HuH-7.5 (cell line): ENCODE data around the gene SMAD6.

Experiments used
- DNase-seq: peaks from one replicate; pipeline ENCODE4 v3.0.0; 2011; ENCODE audit warnings: low spot score

Gene SMAD6

DNA sequence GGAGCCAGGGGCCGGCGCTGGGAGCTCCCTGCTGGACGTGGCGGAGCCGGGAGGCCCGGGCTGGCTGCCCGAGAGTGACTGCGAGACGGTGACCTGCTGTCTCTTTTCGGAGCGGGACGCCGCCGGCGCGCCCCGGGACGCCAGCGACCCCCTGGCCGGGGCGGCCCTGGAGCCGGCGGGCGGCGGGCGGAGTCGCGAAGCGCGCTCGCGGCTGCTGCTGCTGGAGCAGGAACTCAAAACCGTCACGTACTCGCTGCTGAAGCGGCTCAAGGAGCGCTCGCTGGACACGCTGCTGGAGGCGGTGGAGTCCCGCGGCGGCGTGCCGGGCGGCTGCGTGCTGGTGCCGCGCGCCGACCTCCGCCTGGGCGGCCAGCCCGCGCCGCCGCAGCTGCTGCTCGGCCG, 1.5 kb downstream of the SMAD6 start:
- DNase-seq = peak; percentile 65

DNA sequence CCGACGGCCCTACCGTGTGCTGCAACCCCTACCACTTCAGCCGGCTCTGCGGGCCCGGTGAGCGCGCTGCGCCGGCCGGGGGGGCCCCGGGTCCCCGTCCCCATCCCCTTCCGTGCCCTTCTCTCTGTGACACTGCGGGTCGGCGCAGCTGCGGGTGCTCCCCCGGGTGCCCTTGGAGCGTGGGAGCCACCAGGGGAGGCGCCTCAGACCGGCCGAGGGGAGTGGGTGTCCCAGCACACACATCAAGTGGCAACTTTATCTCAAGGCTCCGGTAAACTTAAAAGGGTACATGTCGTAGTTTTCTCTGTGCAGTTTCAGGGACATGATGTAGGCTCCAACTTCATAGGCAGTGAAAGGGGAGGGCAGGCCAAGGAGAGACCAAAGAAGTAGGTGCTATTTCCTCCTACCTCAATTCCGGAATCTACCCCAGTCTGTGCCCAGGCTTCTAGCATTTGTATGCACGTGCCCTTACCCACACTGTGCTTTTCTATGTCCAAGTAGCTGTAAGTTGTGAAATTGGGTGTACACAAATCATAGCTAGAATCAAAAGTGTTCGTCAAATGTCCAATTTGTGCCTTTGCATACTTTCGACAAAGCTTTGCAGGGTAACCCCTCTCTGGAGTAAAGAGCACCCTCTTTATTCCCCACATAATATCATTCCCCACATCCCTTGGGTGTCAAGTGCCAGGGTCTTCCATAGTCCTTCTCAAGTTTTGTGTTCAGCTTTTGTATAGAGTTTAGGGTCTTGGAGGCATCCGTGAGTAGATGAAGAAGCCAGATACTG, 2.2 kb downstream of the SMAD6 start:
- DNase-seq = peak; percentile 60

DNA sequence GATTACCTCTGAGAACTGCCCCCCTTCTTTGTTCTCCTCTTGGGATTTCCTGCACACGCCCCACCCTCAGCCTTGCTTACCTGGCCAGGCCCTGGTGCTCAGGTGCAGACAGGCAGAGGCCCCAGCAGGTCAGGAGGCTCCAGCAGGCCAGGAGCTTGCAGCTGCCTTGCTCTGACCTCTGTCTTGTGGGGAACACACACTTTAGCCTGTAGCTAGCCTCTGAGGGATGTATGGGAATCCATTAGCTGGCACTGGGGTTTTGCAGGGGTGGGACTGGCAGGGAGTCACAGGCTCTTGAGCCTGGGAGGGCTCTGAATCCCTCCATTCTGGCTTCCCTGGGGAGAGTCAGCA, 2.7 kb downstream of the SMAD6 start:
- DNase-seq = peak; percentile 61

DNA sequence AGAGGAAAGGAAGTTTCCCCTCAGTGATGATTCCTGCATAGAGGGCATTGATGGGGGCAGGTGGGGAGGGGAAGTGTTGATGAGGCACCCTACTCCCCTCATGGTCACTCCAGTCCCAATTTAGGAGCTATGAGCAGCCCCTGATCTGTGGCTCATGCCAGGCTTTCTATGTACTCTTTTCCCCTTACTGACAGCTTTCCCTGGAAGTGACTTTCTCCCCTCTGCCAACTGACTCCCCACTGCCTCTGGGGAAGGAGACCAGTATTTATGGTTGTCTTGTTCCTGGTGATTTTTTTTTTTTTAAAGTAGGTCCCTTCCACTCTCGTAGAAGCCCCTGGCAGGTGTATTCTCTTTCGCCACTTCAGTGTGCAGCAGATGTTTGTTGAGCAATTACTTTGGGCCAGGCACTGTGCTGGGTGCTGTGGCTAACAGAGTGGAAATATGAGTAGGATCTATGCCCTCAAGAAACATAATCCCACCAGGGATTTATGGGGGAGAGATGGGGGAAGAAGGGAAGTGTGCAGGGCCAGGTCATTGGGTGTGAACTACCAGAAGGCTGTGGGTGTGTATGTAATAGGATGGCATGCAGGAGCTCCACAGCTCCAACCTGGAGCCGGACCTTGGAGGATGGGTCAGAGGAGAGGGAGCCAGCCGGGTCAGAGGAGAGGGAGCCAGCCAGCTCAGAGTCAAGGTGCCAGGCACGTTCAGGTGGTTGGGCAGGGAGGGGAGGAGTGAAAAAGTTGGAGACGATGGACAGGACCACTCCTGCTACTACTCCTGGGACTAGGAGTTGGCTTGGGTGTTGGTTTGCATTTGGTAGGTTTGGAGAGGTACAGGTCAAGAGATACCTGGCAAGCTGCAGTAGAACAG, 3.5 kb downstream of the SMAD6 start:
- peak; percentile 41 for DNase-seq

DNA sequence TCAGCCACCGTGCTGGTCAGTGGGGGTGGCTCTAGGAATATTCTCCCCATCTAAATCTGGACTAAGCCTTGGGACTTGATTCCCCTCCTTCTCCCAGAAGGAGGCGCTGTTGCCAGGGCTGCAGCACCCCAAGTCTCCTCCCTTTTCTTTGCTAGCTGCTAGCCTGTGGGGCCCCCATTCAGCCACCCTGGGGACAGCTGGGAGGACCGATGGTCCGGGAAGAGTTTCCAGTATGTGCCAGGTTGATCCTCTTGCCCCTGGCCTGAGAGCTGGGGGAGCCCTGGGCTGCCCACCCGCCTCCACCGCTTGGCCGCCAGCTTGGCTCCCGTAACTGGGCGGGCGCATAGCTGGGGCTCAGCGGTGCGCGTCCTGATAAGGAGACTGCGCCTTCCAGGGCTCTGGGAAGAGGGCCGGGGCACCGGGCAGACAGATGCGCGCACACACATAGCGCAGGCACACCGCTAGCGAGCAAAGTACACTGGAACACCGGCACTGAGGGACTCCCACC, 4.2 kb downstream of the SMAD6 start:
- peak; percentile 51 for DNase-seq

DNA sequence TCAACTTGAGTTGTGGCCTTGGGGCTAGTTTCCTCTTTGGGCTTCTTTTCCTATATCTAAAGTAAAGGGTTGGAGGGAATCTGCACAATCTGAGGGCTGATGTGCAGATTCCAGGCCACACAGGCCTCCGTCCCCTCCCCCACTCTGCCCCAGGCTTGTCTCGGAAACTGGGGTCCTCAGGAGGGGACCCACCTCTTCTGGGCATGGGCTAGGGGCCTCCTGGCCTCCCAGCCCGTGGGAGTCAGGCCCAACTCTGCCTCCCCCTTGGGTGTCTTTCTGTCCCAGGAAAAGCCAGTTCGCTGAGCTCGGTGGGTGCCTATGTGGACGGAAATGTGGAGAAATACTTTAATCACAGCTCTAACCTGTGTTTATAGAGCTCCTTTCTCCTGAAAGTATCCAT, 4.8 kb downstream of the SMAD6 start:
- DNase-seq = no peak

DNA sequence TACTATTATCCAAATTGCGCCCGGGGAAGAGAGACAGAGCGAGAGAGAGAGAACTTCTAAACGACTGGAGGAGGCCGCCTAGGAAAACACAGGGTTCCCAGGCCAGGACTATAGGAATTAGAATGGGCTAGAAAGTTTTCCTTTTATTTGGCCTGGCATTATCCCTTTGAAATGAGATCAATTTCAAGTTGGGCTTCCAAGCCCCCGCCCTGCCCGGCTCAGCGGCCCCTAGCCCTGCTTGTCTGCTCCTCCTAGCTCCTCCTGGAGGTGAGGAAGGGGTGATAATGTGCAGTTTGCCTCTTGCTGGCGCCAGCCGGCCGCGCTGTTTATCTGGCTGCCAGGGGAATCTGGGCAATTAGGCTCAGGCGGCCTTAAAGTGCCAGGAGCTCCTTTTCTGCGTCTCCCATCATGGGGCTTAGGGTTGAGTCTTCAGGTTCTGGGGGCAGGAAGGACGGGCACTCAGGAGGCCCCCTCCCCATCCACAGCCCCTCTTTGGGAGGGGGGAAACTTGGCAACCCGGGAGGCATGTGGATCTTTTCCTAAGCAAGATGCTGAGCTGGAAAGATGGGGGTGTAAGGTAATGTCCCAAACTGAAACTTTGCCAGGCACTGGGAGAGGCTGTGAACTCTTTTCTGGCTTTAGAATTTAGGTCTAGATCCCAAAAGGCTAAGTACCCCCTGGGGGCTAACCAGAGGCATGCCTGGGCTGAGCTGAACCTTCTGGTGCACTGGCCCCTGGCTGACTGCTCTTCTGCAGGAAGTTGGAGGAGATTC, 5.5 kb downstream of the SMAD6 start:
- DNase-seq = peak; percentile 40

DNA sequence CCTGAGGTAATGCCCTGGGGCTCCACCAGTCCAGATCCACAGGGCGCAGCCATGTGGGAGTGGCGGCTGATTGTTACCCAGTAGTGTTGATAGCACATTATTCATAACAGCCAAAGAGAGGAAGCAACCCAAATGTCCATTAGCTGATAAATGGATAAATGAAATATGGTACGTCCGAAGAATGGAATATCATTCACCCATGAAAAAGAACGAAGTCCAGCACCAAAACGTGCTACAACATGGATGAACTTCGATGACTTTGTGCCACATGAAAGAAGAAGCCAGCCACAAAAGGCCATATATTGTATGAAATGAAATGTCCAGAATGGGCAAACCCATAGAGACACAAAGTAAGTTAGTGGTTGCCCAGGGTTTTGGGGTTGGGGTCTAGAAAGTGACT, 6.4 kb downstream of the SMAD6 start:
- no peak for DNase-seq

DNA sequence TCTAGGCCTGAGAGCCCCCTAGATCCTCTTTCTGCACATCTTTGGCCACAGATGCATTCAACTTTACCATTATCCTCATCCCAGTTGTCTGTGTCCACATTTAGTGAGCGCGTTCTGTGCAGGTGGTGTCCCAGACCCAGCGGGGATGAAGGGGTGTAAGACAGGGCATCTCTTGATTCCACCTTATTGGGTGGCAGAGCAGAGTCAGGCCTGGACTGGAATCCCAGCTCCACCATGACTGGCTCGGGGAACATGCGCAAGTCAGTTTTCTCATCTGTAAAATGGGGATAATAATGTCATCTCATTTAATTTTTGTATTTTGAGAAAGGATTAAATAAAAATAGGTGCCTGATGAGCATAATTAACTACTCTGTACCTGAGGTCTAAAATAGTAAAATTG, 7.8 kb downstream of the SMAD6 start:
- DNase-seq = no peak

DNA sequence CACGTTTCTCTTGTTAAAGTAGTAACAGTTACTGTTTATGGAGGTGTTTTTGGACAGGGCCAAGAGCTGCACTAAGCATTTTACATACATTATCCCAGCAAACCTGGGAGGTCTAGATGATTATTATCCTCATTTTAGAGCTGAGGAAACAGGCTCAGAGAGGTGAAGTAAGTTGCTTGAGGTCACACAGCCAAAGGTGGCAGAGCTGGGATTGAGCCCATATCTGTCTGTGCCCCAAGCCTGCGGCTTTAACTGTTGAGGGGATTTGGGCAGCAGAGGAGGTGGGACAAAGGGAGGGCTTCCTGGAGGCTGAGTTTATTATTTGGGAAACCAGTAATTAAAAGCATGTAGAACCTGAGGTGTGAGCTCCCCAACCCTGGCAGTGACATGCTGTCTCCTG, 9.2 kb downstream of the SMAD6 start:
- no peak for DNase-seq

DNA sequence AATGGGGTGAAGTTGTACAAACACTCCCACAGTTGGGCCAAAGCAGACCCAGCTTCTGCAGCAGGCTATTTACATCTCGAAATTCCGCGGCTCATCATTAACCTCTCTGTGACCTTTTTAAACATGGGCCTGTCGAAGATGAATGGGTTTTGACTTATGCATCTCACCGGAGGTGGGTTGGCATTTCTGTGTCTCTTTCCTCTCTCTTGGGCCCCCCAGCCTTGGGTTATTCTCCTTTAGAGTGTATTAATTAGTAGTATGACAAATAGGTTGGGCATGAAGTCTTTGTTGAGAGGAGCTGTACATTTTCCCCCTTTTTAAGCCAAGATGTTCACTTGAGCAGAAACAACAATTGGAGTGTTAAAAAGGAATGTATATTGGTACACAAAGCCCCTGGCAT, 9.8 kb downstream of the SMAD6 start:
- no peak for DNase-seq

DNA sequence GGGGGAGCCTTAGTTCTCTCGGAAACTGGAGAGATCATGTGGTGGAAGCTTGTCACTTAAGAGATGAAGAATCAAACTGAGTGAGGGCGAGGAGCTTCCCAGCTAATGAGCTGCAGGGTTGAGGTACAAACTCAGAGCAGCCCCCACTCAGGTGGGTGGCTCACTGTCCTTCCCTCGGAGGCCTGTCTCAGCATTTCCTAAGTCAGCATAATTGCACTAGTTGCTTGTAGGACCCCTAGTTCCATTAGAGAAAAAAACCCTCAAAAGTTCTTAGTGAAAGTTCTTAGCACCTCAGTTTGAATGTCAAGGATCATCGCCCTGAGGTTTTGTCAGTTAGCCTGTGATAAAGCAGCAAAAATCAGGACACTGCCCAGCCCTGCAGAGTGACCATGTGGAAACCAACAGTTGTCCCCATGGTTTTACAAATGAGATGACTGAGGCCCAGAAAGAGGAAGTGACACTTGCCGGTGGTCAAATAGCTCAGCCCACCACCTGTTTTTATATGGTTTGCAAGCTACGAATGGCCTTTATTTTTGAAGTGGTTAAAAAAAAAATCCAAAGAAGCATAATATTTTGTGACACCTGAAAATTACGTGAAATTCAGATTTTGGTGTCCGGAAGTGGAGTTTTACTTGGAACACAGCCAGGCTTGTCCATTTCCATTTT, 11.9 kb downstream of the SMAD6 start:
- DNase-seq = no peak

DNA sequence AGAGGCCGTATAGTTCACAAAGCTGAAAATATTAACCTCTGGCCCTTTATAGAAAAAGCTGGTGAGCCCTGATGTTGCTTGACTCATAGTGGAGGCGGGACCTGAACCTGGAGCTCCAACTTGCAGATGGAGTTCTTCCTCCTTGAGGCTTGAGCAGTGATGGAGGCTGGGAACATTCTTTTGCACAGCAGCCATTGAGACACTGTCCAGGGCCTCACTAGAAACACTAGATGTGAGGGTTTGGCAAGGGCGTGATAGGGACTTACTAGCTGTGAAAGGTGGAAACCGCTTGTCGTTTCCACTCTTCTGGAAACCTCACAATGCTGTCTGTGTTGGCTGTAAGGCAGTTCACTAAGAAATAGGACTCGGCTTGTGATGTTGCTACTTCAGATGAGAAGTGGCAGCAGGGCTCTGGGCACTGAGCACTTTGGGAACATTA, 12.5 kb downstream of the SMAD6 start:
- DNase-seq = no peak

DNA sequence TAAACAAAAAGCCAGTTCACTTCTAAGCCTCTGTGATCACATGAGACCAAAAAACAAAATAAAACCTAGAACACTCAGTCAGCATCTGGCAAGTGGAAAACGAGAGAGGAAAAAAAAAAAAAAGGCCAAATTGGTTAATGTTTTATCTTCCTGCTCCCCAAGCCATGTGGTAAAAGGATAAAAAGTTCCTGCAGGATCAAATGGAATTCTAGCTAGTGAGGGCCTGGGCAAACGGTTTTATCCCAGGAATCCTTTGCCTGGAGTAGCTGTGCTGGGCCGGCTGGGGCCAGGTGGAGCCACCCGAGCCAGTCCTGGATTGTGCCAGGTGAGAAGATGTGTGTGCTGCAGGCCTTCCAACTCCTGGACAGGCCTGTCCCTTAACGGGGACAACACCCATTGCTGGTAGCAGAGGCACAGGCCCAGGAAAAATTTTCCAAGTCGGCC, 13.2 kb downstream of the SMAD6 start:
- DNase-seq = no peak

DNA sequence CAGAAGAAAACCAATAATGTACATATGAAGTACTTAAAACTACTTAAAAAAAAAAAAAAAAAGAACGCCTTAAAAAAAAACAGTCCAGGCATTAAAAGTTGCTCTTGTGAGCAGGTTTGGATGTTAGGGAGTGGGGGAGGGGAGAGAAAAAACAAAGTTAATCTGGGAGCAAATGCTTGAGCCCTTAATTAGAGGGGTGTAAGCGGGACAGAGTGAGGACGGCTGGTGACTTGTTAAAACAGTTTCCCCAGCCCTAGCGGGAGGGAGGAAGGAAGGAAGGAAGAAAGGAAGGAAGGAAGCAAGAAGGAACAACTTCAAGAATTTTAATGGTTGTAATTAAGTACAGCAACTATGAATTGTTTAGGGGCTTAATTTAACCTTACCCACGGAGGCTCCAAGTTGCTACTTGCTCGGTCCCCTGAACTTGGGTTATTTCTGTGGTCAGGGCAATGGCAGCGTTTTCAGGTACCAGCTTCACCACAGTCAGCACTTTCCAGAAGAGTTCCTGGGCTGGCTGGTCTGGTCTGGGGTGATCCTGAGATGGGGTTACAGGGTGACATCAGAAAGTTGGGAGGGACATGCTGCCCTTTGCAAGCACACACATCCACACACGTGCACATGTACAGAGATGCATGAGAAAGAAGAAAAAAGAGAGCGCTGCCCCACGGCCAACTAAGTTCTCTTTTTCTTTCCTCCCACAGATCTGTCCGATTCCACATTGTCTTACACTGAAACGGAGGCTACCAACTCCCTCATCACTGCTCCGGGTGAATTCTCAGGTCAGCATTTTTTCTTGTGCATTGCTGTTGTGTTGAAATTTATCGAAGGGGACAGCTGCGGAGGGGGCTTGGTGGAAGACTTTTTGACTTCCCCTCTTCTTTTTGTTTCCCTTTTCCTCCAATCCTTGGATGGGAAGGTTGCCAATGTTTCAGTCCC, 14.0 kb downstream of the SMAD6 start:
- no peak for DNase-seq

DNA sequence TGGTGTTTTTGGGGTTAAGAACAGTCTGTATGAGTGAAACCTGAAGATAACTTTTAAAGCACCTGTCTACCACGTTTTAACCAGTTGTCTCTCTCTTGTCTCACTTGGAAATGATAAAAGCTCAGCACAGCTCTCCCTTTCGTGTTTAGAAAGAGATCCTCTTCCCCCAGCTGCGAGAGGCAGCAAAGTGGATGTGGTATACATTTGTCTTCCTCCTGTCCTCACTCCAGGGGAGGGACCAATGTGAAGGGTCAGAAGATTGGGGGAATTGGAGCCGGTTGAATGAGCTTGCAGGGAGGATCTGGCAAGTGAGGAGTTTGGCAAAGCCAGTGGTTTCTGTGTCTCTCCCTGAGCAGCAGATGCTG, 14.6 kb downstream of the SMAD6 start:
- DNase-seq = no peak

DNA sequence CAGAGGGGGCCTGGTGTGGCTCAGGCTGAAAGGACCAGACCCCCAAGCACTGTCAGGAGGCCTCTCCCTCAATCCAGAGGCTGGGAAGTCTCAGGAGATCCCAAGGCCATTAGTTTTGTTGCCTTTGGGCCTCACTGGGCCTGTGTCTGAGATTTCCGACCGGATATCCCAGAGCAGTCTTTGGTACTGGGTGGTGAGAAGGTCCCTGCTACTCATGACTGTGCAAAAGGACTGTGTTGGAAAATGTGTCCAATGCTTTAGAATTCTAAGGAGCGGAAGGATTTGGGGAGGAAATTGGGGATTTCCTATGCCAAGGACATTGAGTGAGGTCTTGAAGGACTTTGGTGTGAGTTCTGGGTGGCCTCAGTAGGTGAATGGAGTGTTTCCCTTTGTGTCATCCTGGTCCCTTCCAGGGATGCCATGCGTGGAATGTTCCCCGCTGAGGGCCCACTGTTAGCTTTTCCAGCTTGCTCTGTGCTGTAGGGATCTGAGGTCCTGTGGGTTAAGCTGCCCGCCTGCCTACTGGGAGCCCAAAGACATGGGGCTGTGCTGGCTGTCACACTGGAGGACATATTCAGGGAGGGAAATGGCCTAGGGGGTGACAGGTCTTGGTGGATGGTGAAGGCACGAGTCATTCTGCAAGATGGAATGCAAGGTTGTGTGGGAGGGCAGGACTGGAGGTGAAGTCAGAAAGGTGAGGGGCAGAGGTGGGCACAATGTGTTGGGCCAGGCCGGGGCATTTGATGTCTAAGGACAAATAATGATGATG, 16.4 kb downstream of the SMAD6 start:
- DNase-seq = no peak

DNA sequence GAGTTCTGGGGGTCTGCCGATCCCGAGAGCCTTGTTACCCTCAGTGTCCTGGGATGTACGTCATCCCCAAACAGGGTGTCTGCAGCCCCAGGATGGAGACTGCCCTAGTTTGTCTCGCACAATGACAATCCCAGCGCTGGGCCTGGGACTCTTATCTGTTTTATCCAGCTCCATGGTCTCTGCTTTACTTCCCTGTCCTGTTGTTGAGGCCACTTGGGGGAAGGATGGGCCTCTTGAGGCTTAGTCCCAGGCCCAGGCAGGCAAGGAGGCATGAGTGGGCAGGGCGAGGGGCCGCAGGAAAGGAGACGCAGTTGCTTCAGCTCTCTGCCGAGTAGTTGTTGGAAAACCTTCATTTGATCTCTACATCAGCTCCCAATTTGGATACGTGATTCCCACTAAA, 17.4 kb downstream of the SMAD6 start:
- no peak for DNase-seq

DNA sequence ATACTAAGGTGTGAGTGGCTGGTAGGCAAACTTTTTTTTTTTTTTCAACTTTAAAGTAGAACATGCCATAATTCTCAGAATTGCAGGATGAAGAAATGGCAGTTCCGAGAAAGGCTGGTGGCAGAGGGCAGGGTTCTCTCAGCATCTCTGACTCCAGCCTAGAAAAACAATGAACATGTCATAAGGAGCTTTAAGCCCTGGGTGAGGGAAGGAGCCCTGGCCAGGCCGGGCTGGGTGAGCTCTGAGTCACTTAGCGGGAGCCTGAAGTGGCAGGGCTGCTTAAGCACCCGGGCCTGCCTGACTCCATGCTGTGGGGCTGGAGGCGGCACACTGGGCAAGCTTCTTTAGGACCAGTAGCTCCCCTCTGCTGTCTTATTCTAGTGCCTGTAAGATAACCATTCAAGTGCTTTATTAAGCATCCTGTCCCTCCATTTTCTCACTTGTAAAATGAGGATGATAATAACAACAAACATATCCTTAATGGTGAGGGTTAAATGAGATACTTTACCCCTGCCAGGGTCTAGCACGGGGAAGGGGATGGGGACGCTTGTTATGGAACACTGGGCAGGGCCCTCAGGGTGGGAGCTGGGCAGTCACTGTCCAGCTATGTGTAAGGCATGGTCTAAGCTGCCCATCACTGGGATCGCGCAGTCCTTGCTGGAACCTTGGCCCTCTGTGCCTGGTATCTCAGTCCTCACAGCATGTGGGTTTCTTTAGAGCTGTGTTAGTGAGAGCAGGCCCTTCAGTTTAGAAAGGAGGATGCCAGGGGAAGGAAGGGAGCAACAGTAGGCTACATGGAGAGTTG, 18.4 kb downstream of the SMAD6 start:
- no peak for DNase-seq
